ENCODE data around the gene WDR73. TPM values are rescaled to one million over a fixed set of nuclear protein-coding genes. Genes with fewer than 3 reads are reported as not detected.

WDR73 gene
- polyA plus RNA-seq, 1 donor (not counting 4 experiments of a cell fraction or from before 2014, with no cell fraction given): 23.6 TPM

DNA sequence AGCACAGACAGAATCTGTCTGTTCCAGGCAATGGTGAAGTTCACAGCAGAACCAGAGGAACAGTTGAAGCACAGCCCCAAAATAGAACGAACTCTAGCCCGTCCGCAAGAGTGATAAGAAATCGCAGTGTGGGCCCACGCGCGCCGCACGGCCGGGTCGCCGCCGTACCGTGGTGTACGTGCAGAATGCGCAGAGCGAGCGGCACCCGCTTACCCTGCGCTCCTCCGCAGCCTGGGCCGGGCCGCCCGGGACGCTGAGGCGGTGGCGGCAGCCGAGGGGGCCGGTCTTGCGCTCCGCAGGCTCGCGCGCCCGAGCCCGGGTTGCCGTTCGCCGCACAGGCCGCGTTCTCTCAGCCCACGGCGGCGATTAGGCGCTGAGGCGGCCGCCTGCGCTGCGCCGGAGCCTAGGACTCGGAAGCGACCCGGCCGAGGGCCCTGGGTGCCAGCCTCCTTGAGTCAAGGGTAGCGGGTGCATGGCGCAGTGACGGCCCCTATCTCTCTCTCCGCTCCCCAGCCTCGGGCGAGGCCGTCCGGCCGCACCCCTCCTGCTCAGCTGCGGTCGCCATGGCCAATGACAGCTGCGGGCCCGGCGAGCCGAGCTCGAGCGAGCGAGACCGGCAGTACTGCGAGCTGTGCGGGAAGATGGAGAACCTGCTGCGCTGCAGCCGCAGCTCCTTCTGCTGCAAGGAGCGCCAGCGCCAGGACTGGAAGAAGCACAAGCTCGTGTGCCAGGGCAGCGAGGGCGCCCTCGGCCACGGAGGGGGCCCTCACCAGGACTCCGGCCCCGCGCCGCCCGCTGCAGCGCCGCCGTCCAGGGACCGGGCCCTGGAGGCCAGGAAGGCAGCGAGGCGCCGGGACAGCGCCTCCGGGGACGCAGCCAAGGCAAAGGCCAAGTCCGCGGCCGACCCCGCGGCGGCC lies 20.5 kb downstream of the WDR73 start:
- TF ChIP-seq, protein P1, sequence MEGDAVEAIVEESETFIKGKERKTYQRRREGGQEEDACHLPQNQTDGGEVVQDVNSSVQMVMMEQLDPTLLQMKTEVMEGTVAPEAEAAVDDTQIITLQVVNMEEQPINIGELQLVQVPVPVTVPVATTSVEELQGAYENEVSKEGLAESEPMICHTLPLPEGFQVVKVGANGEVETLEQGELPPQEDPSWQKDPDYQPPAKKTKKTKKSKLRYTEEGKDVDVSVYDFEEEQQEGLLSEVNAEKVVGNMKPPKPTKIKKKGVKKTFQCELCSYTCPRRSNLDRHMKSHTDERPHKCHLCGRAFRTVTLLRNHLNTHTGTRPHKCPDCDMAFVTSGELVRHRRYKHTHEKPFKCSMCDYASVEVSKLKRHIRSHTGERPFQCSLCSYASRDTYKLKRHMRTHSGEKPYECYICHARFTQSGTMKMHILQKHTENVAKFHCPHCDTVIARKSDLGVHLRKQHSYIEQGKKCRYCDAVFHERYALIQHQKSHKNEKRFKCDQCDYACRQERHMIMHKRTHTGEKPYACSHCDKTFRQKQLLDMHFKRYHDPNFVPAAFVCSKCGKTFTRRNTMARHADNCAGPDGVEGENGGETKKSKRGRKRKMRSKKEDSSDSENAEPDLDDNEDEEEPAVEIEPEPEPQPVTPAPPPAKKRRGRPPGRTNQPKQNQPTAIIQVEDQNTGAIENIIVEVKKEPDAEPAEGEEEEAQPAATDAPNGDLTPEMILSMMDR (optimal IDR thresholded peaks at IDR 0.05 in 1 of 3, IDR thresholded peaks at IDR 0.05 in 1 of 3, conservative IDR thresholded peaks at IDR 0.05 in 1 of 3; ENCODE audit: extremely low read depth in 1 of 3, insufficient read depth in 2 of 3, low read length in 3 of 3): no peak
- TF ChIP-seq EZH2 (IDR thresholded peaks at IDR 0.05; ENCODE audit: low read length): no peak
- dilution Hi-C loops (cut with MboI; ENCODE audit: extremely low pct_ligation_motif_present, low sequenced_read_pairs): no loop called here
- Histone ChIP-seq H3K27me3 (ENCODE audit: control insufficient read depth, extremely low read depth, insufficient read depth, low read length) (no peaks in the 10 kb centered on the region), H4K20me1 (ENCODE audit: control insufficient read depth, extremely low read depth, insufficient read depth, low read length) (no peaks in the 10 kb centered on the region), H3K79me2 (ENCODE audit: control insufficient read depth, insufficient read depth, low read length) (peaks cover 8% of the 10 kb centered on the region), H3K9me3 (ENCODE audit: control insufficient read depth, low read depth, low read length) (no peaks in the 10 kb centered on the region), H2AFZ (ENCODE audit: control insufficient read depth, low read length) (peak overlapping the region; percentile 90), H3K4me1 (ENCODE audit: control insufficient read depth, extremely low read depth, insufficient read depth, low read length) (peaks cover 22% of the 10 kb centered on the region), H3K9ac (ENCODE audit: control insufficient read depth, extremely low read depth, insufficient read depth, low read length) (peak overlapping the region; percentile 71), H3K4me3 (ENCODE audit: control insufficient read depth in 2 of 3, extremely low read depth in 1 of 3, insufficient read depth in 2 of 3, low read depth in 1 of 3, low read length in 3 of 3) (peak overlapping the region; percentile 46 to 76 (median 70)), H3K36me3 (ENCODE audit: control insufficient read depth in 2 of 2, extremely low read depth in 1 of 2, insufficient read depth in 2 of 2, low read length in 2 of 2) (peaks cover 5 to 6% of the 10 kb centered on the region in 2 experiments), H3K4me2 (ENCODE audit: control insufficient read depth, extremely low read depth, insufficient read depth, low read depth, low read length) (peak overlapping the region; percentile 97), H3K9me1 (ENCODE audit: control insufficient read depth, extremely low read depth, insufficient read depth, low read length) (no peaks in the 10 kb centered on the region), H3K27ac (ENCODE audit: control insufficient read depth, insufficient read depth, low read length) (peak overlapping the region; percentile 56)
- DNase-seq (ENCODE audit: low read depth, low spot score) (no peak), FAIRE-seq (no peak)

DNA sequence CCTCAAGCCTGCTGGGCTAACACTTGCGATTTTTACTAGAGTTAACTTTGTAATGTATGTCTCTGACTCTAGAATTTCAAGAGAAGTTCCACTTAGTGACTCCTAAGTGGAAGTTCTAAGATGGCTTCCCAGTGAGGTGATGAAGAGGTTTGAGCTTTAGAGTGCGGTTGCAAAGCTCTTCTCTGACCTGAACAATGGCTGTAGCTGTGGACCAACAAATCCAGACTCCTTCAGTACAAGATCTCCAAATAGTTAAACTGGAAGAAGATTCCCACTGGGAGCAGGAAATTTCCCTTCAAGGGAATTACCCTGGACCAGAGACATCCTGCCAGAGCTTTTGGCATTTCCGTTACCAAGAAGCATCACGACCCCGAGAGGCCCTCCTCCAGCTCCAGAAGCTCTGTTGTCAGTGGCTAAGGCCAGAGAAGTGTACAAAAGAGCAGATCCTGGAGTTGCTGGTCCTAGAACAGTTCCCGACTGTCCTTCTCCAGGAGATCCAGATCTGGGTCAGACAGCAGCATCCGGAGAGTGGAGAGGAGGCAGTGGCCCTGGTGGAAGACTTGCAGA lies 22.3 kb downstream of the WDR73 start:
- H2AFZ ChIP-seq (ENCODE audit: control insufficient read depth, low read length): peak overlapping the region; percentile 98
- peaks cover 22% of the 10 kb centered on the region for H3K4me1 ChIP-seq (ENCODE audit: control insufficient read depth, extremely low read depth, insufficient read depth, low read length)
- peak overlapping the region; percentile 79 for H3K9ac ChIP-seq (ENCODE audit: control insufficient read depth, extremely low read depth, insufficient read depth, low read length)
- no peaks in the 10 kb centered on the region for H3K27me3 ChIP-seq (ENCODE audit: control insufficient read depth, extremely low read depth, insufficient read depth, low read length)
- H3K4me3 ChIP-seq (ENCODE audit: control insufficient read depth in 2 of 3, extremely low read depth in 1 of 3, insufficient read depth in 2 of 3, low read depth in 1 of 3, low read length in 3 of 3): peak overlapping the region; percentile 43 to 91 (median 89)
- no peaks in the 10 kb centered on the region for H4K20me1 ChIP-seq (ENCODE audit: control insufficient read depth, extremely low read depth, insufficient read depth, low read length)
- dilution Hi-C loops (cut with MboI; ENCODE audit: extremely low pct_ligation_motif_present, low sequenced_read_pairs): no loop called here
- no peaks in the 10 kb centered on the region for H3K9me1 ChIP-seq (ENCODE audit: control insufficient read depth, extremely low read depth, insufficient read depth, low read length)
- no peak for FAIRE-seq
- TF ChIP-seq, protein P1 (optimal IDR thresholded peaks at IDR 0.05 in 1 of 3, IDR thresholded peaks at IDR 0.05 in 1 of 3, conservative IDR thresholded peaks at IDR 0.05 in 1 of 3; ENCODE audit: extremely low read depth in 1 of 3, insufficient read depth in 2 of 3, low read length in 3 of 3): no peak
- no peak for TF ChIP-seq EZH2 (IDR thresholded peaks at IDR 0.05; ENCODE audit: low read length)
- H3K9me3 ChIP-seq (ENCODE audit: control insufficient read depth, low read depth, low read length): no peaks in the 10 kb centered on the region
- peak overlapping the region; percentile 97 for H3K4me2 ChIP-seq (ENCODE audit: control insufficient read depth, extremely low read depth, insufficient read depth, low read depth, low read length)
- DNase-seq (ENCODE audit: low read depth, low spot score): no peak
- H3K36me3 ChIP-seq (ENCODE audit: control insufficient read depth in 2 of 2, extremely low read depth in 1 of 2, insufficient read depth in 2 of 2, low read length in 2 of 2): peaks cover 4 to 5% of the 10 kb centered on the region in 2 experiments
- peaks cover 8% of the 10 kb centered on the region for H3K79me2 ChIP-seq (ENCODE audit: control insufficient read depth, insufficient read depth, low read length)
- peak overlapping the region; percentile 82 for H3K27ac ChIP-seq (ENCODE audit: control insufficient read depth, insufficient read depth, low read length)
